ENCODE results near the gene IFITM5.
"Not testable (repeated sequence)": the region's sequence is repeated elsewhere in the genome, so short reads cannot be mapped to it uniquely, and the experiment has no call there.

The IFITM5 gene

DNA sequence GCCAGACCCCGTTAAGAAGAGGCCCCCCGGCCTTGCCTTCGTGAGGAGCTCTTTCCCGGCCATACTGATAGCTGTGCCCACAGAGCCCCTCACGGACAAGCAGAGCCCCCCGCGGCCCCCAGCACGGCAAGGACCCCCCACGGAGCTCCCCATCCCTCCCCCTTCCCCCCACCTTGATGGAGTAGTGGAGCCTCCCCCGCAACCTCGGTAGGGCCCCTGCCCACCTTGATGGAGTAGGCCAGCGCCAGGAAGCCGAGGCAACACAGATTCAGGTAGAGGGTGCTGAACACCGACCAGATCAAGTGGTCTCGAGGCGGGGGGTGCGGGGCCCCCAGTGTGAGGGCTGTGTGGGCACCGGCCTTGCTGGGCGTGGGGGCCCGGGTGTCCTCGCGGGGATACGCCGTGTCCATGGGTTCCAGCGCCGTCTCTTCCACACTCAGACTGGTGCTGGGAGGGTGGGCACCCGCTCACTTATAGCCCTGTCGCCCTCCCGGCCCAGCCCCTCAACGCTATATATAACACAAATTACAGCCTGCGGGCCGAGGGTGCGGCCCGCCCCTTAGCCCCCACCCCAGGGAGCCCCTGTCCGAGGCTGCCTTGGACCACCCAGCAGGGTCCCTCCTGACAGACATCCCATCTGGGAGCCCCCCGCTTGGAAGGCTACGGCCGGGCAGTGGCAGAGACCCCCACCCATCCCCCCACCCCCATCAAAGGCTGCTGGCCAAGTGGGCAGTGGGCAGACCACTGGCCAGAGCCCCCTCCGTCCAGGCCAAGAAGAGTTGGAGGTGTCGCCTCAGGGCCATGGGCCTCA lies at the start of gene IFITM5:
IFITM5 (minus strand) TSS at position 446 of the 811 bp plus-strand sequence; CDS start at position 410, 36 bp downstream.
- DNase-seq (ENCODE audit: low spot score): no peak

- DNase-seq (ENCODE audit: low spot score): no peak
Observed at GRCh38 chr11:346529-346928, 47.2 kb upstream of the IFITM5 start.

- no peak for DNase-seq (ENCODE audit: low spot score)
Observed at GRCh38 chr11:344836-345578, 45.7 kb upstream of the IFITM5 start.

DNA sequence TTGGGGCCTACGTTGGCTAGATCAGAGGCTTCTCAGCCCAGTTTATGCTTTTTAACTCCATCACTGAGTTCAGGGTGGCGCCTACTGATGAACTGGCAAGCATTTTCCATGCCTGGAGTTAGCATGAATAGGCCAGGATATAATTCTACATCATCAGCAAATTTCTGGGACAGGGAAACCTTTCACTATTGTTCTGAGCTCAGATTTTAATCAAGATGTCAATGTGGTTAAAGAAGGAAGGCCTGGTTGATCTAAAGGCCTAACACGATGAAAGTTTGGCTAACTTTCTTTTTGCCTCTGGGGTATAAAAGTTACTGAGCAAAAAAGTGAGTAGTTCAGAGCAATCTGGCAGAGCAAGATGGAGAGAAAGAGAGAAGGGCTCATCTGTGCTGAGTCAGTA lies 43.0 kb upstream of the IFITM5 start:
- no peak for DNase-seq (ENCODE audit: low spot score)

DNA sequence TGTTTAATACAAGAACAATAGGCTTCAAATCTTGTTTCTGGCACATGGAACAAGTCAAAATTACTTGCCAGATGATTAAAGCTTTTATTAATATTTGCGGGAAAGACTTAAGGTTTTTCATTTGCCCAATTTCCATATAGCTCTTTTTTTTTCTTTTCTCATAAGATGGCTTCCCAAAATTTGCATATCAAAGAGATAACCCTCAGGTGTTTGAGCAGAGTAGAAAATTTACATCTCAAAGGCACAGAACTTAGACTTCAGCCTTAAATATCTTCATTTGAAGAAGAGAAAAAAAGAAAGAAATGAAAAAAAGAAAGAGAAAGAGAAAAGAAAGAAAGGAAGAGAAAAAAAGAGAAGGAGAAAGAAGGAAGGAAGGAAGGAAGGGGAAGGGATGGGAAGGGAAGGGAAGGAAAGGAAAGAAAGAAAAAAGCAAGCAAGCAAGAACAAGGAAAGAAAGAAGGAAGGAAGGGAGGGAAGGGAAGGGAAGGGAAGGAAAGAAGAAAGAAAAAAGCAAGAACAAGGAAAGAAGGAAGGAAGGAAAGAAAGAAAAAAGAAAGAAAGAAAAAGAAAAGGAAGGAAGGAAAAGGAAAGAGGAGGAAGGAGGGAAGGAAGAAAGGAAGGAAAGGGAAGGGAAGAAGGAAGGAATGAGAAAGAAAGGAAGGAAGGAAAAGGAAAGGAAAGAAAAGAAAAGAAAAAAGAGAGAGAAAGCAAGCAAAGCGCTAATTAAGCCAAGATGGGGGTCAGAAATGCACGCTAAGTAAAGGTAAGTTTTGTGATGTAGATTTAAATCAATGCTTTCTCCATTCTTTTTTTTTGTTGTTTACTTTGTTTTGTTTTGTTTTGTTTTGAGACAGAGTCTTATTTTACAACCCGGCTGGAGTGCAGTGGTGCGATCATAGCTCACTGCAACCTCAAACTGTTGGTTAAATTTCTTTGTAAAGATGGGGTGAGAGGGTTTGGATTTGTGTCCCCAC lies 41.5 kb upstream of the IFITM5 start:
- no peak for DNase-seq (ENCODE audit: low spot score)

GRCh38 chr11:339963-340362 lies 40.6 kb upstream of the IFITM5 start:
- DNase-seq (ENCODE audit: low spot score): no peak

DNA sequence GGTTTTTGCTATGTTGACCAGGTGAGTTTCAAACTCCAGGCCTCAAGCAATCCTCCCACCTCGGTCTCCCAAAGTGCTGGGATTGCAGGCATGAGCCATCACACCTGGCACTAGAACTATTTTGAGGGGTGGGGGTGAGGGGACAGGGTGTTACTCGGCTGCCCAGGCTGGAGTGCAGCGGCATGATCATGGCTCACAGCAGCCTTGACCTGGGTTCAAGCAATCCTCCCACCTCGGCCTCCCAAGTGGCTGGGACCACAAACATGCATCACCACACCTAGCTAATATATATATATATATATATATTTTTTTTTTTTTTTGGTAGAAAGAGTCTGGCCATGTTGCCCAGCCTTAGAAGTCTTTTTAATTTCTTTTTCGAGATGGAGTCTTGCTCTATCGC lies 38.4 kb upstream of the IFITM5 start:
- no peak for DNase-seq (ENCODE audit: low spot score)

DNA sequence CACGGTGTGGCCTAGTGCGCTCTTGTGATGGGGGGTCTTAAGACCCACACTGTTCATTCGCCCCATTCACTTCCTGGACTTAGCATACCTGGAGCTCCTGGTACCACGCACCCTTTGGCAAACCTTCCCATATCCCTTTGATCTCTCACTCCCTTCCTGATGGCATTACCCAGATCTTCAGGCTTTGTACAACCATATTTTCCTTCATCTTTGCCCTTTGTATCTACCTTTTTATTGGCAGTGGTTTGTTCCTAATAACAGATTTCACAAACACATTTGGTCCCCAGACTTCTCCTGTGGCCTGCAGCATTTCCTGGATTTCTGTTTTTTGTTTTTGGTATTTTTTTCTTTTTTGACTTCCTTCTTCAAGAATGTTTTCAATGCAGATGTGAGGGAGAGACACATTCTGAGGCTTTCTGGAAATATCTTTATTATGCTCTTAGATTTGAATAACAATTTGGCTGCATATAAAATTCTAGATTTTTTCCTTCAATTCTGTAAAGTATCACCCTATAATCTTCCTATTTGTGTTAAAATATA lies 37.4 kb upstream of the IFITM5 start:
- DNase-seq (ENCODE audit: low spot score): no peak

DNA sequence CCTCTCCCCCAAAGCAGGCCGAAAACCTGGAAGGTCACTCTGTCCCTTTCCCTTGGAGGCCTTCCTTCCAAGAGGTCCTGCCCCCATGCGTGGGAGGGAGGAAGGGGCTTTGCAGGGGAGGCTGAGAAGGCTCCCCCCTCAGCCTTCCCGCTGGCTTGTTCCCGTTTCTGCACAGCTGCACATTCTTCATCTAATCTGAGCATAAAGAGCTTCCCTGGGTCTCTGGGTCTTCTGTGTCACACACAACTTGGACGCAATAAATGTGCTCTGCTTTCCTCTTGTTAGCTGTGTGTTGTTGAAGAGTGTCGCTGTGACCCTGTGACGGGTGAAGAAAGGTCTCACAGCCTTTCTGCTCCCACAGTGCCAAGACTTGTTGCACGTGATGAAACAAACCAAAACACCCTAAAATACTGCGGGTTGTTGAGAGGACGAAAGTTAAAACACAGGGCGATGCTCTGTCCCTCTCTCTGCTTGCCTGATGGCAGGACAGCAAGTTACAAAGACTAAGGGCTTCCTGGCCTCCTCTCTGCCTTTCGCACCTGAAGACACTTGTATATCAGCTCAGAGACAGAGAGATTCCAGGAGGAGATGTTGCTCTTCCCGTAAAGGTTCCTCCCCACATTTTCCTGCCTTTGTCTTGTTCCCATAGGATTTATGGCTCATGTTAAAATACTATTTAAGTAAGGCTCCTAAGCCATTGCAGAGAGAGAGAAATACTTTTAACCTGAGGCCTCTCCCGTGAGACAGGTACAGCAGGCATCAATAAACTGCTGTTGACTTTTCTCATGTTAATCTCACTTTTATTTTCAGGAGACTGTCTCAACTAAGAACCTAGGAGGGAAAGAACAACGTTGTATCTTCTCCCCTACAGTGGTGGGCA lies 36.7 kb upstream of the IFITM5 start:
- peak; percentile 64 for DNase-seq (ENCODE audit: low spot score)

DNA sequence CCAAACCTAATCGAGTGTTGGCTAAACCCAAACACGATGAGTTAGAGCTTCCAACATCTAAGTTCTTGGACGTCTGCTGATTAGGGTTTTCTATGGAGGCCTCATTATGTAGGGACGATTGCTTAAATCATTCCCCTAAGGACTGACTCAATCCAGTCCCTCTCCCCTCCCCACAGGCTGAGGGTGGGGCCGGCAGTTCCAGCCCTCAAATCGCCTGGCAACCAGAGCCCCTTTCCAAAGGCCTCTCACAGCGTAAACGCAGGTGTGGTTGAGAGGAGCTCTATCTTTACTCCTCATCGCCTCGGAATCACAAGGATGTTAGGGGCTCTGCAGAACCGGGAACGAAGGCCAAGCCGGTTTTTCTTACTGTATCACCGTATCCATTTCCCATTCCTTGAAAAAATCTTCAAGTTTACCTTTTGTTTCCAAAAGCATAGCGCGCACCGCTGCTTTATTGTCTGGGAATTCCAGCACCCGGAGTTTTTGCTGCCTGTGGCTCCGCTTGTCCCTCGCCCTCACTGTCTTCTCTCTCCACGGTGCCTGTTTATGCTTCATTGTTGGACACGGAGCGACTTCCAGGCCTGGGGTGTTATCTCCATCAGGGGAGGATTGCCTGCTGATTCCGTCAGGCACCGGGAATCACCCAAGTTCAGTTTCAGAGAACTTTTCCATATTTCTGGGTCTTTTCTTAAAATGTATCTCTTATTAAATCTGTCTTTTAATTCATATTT lies 35.1 kb upstream of the IFITM5 start:
- no peak for DNase-seq (ENCODE audit: low spot score)

DNA sequence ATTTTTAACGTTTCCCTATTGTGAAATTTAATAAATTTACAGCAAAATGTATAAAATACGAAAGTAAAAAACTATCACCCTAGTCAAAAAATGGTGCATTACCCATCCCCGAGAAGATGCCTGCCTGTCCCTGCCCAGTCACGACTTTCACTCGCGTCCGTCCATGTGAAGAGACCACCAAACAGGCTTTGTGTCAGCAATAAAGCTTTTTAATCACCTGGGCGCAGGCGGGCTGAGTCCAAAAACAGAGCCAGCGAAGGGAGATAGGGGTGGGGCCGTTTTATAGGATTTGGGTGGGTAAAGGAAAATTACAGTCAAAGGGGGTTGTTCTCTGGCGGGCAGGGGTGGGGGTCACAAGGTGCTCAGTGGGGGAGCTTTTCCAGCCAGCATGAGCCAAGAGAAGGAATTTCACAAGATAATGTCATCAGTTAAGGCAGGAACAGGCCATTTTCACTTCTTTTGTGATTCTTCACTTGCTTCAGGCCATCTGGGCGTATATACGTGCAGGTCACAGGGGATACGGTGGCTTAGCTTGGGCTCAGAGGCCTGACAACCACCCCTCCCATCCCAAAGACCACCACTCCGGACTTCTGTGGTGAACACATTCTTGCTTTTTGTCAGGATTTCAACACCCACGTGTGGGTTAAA lies 34.4 kb upstream of the IFITM5 start:
- DNase-seq (ENCODE audit: low spot score): not testable (repeated sequence)

- no peak for DNase-seq (ENCODE audit: low spot score)
Observed at GRCh38 chr11:332651-333480, 33.5 kb upstream of the IFITM5 start.

GRCh38 chr11:331358-332060 lies 32.2 kb upstream of the IFITM5 start:
- DNase-seq (ENCODE audit: low spot score): no peak

DNA sequence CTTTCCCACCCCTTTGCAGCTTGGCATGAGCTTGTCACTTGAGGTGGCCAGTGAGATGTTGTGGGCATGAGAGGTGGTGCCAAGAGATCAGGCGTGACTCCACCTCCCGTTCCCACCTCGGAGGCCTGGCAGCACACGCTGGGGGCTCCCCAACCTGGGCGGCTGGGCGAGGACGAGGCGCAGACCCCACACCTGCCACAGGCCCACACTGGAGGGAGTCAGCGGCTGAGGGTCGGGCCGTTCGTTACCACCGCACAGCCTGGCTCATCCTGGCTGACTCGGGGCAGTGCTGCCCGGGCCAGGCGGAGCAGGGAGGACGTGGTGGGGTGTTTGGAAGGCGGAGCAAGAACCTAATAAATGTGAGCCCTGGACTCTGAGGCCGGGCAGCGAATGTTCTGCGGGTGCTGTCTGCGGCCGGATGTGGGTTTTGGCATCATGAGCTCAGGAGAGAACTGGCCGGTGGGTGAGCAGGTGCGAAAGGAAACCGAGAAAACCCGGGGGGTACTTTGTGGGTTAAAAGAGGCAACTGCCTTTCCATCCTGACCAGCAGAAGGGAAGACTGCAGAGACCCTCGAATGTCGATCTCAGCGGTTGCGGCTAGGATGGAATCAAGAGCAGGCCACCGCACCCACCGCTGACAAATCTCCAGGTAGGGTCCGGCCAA lies 31.5 kb upstream of the IFITM5 start:
- no peak for DNase-seq (ENCODE audit: low spot score)

- no peak for DNase-seq (ENCODE audit: low spot score)
Observed at GRCh38 chr11:330307-330693, 31.0 kb upstream of the IFITM5 start.

DNA sequence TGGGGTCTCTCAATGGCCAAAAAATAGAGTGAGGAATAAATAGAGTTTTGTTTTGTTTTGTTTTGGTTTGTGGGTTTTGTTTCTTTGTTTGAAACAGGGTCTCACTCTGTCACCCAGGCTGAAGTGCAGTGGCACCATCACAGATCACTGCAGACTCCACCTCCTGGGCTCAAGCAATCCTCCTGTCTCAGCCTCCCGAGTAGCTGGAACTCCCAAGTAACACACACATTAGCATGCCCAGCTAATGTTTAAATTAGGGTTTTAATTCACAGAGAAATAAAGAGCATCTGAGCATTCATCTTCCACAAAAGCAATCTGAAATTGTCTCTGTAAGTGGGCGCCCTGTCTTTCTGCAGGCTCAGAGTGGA lies 30.5 kb upstream of the IFITM5 start:
- no peak for DNase-seq (ENCODE audit: low spot score)

DNA sequence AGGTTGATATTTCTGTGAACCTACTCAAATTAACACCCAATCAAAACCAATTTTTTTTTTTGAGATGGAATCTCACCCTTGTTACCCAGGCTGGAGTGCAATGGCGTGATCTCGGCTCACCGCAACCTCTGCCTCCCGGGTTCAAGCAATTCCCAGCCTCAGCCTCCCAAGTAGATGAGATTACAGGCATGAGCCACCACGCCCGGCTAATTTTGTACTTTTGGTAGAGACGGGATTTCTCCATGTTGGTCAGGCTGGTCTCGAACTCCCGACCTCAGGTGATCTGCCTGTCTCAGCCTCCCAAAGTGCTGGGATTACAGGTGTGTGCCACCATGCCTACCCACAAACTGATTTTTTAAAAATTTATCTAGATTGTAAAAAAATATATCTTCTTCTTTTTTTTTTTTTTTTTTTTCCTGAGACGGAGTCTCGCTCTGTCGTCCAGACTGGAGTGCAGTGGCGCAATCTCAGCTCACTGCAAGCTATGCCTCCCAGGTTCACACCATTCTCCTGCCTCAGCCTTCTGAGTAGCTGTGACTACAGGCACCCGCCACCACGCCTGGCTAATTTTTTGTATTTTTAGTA lies 29.3 kb upstream of the IFITM5 start:
- DNase-seq (ENCODE audit: low spot score): not testable (repeated sequence)

All from Ammon's horn (tissue), 1 donor.